Lower leg skin (tissue), 3 donors: Measurements from ENCODE around the gene KLRC4.

Experiments
- POLR2A ChIP-seq, 2 donors: fragments of 450-650 bp; IDR thresholded peaks; one replicate each; pipeline ENCODE4 v1.6.1; 2016 to 2017; ENCODE audit warnings: antibody characterized with exemption in 2 of 2, mild to moderate bottlenecking in 1 of 2, moderate library complexity in 1 of 2
- TF ChIP-seq, protein P1 (sequence below), 3 donors: fragments of 450-650 bp; IDR thresholded peaks; one replicate each; pipeline ENCODE4 v1.5.1; 2016; ENCODE audit warnings: antibody characterized with exemption in 3 of 3, mild to moderate bottlenecking in 3 of 3, moderate library complexity in 2 of 3

DNA sequence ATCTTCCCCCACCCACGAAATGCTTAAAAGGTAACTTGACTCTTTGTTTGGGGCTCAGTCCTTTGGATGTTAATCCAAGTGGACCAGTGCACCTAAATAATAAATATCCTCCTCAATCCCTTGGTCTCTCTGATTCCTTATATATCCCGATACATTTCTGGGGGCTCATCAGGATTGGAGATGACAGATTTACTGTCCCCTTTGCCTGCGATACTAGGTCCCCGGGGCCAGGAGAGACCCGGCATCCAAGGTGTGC, 46.0 kb downstream of the KLRC4 start:
- TF ChIP-seq, protein P1, sequence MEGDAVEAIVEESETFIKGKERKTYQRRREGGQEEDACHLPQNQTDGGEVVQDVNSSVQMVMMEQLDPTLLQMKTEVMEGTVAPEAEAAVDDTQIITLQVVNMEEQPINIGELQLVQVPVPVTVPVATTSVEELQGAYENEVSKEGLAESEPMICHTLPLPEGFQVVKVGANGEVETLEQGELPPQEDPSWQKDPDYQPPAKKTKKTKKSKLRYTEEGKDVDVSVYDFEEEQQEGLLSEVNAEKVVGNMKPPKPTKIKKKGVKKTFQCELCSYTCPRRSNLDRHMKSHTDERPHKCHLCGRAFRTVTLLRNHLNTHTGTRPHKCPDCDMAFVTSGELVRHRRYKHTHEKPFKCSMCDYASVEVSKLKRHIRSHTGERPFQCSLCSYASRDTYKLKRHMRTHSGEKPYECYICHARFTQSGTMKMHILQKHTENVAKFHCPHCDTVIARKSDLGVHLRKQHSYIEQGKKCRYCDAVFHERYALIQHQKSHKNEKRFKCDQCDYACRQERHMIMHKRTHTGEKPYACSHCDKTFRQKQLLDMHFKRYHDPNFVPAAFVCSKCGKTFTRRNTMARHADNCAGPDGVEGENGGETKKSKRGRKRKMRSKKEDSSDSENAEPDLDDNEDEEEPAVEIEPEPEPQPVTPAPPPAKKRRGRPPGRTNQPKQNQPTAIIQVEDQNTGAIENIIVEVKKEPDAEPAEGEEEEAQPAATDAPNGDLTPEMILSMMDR (IDR thresholded peaks at IDR 0.05): no peak
- TF ChIP-seq POLR2A (IDR thresholded peaks at IDR 0.05): no peak
